NT2/D1 (cell line): ENCODE measurements around the gene HDAC10.

ENCODE experiments used
- SUZ12 ChIP-seq: IDR thresholded peaks from 2 replicates; pipeline ENCODE4 v1.6.1; 2011; ENCODE audit not compliant: insufficient read length, insufficient read depth; ENCODE audit errors: extremely low read depth
- ZNF274 ChIP-seq: IDR thresholded peaks from 2 replicates; pipeline ENCODE4 v1.6.1; 2011; ENCODE audit warnings: mild to moderate bottlenecking, low read depth, low read length

- TF ChIP-seq SUZ12, result no peak
- no peak for TF ChIP-seq ZNF274
Measured at GRCh38 chr22:50274311-50274710, 23.2 kb upstream of the HDAC10 start.
